Muscle layer of duodenum (tissue), 2 donors: Measurements from ENCODE around the gene SPRY4.

Experiments
- H3K27ac ChIP-seq: one replicate; pipeline ENCODE4 v1.7.0; 2013; ENCODE audit warnings: mild to moderate bottlenecking, low read length
- H3K27me3 ChIP-seq: one replicate; pipeline ENCODE4 v1.7.0; 2013; ENCODE audit warnings: low read depth, mild to moderate bottlenecking, control low read depth, low read length
- H3K36me3 ChIP-seq, 2 donors: one replicate each; pipeline ENCODE4 v1.7.0; 2013; ENCODE audit warnings: low read length in 2 of 2, control low read depth in 1 of 2, mild to moderate bottlenecking in 1 of 2; ENCODE audit not compliant: insufficient read depth in 2 of 2, control insufficient read depth in 1 of 2
- H3K4me1 ChIP-seq, 2 donors: one replicate each; pipeline ENCODE4 v1.7.0; 2013; ENCODE audit warnings: low read length in 2 of 2, mild to moderate bottlenecking in 2 of 2, control low read depth in 1 of 2, moderate library complexity in 1 of 2; ENCODE audit not compliant: insufficient read depth in 2 of 2, control insufficient read depth in 1 of 2
- H3K4me3 ChIP-seq, 2 donors: one replicate each; pipeline ENCODE4 v1.7.0; 2013; ENCODE audit warnings: low read length in 2 of 2, low read depth in 1 of 2, mild to moderate bottlenecking in 1 of 2
- H3K9me3 ChIP-seq, 2 donors: one replicate each; pipeline ENCODE4 v1.7.0; 2013; ENCODE audit warnings: low read length in 2 of 2, control low read depth in 1 of 2, mild to moderate bottlenecking in 1 of 2; ENCODE audit not compliant: control insufficient read depth in 1 of 2
- donor health status: healthy.

The SPRY4 gene

GRCh38 chr5:142290577-142291299 is 34.1 kb downstream of the SPRY4 start:
- Histone ChIP-seq H3K36me3 (no peaks in the 10 kb centered on the region), H3K9me3 (no peaks in the 10 kb centered on the region), H3K4me1 (peaks cover 4% of the 10 kb centered on the region in 2 donors), H3K27ac (no peak overlapping the region), H3K4me3 (no peak overlapping the region), H3K27me3 (no peaks in the 10 kb centered on the region)

- Histone ChIP-seq H3K27me3 (no peaks in the 10 kb centered on the region), H3K4me3 (no peak overlapping the region), H3K27ac (no peak overlapping the region), H3K4me1 (peaks cover 4% of the 10 kb centered on the region in 2 donors), H3K36me3 (no peaks in the 10 kb centered on the region), H3K9me3 (no peaks in the 10 kb centered on the region)
These were observed 34.9 kb downstream of the SPRY4 start for GRCh38 chr5:142289708-142290576.

DNA sequence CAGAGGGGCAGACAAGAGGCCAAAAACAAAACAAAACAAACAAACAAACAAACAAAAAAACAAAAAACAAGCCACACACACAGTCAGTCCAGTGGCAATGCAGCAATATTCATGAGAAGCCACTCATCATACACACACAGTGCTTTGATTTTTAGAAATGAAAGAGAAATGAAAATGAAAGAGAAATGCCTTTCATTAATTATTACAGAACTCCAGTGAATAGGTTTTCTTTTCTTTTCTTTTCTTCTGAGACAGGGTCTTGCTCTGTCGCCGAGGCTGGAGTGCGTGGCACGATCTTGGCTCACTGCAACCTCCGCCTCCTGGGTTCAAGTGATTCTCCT is 36.9 kb downstream of the SPRY4 start:
- Histone ChIP-seq H3K27ac (no peak overlapping the region), H3K27me3 (no peaks in the 10 kb centered on the region), H3K36me3 (no peaks in the 10 kb centered on the region), H3K4me1 (peaks cover 4% of the 10 kb centered on the region in 2 donors), H3K9me3 (no peaks in the 10 kb centered on the region), H3K4me3 (peak overlapping the region in 1 of 2 donors; percentile 28)

DNA sequence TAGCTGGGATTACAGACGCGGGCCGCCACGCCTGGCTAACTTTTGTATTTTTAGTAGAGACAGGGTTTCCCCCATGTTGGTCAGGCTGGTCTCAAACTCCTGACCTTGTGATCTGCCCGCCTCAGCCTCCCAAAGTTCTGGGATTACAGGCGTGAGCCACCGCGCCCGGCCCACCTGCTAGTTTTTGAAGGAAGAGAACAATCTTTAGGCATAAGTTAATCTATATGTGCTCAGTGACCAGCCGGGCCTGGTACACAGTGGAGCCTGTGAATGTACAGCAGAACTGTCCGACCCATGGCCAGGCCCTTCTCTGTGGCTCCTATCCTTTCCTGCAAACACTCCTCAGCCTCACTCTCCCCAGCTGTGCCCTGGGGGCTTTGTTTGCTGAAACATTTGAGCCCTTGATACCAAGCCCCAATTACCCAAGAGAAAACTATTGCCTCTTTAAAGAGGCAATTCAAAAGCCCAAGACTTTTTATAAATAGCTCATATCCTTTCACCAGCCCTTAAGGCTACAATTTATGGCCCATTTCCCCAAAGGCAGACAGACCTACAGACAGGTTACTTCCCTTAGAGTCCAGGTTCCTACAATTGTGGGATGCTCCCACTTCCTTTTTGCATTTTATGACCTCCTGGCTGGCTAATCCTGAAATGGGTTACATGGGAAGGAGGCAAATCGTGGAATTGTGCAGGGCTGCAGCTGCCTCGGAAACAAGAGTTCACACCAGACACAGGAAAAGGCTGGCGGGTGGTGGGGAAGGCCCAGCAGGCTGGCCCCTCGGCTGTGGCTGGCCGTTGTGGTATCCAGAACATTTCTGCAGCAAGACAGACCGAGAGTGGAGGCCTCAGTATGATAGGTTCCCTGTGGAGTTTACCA is 37.5 kb downstream of the SPRY4 start:
- H3K27me3 ChIP-seq = no peaks in the 10 kb centered on the region
- H3K36me3 ChIP-seq = no peaks in the 10 kb centered on the region
- no peaks in the 10 kb centered on the region for H3K9me3 ChIP-seq
- peak overlapping the region in 1 of 2 donors; percentile 28 for H3K4me3 ChIP-seq
- H3K27ac ChIP-seq = no peak overlapping the region
- peaks cover 4% of the 10 kb centered on the region in 2 donors for H3K4me1 ChIP-seq

- Histone ChIP-seq H3K4me3 (no peak overlapping the region), H3K27ac (no peak overlapping the region), H3K36me3 (no peaks in the 10 kb centered on the region), H3K4me1 (peaks cover 4% of the 10 kb centered on the region in 2 donors), H3K27me3 (no peaks in the 10 kb centered on the region), H3K9me3 (no peaks in the 10 kb centered on the region)
These were observed 38.7 kb downstream of the SPRY4 start for GRCh38 chr5:142286111-142286510.

- Histone ChIP-seq H3K36me3 (no peaks in the 10 kb centered on the region), H3K4me1 (peaks cover 4% of the 10 kb centered on the region in 2 donors), H3K27ac (no peak overlapping the region), H3K9me3 (no peaks in the 10 kb centered on the region), H3K27me3 (no peaks in the 10 kb centered on the region), H3K4me3 (no peak overlapping the region)
These were observed 41.5 kb downstream of the SPRY4 start for GRCh38 chr5:142283304-142283703.

- no peak overlapping the region for H3K27ac ChIP-seq
- no peaks in the 10 kb centered on the region for H3K27me3 ChIP-seq
- H3K36me3 ChIP-seq = no peaks in the 10 kb centered on the region
- H3K4me3 ChIP-seq = no peak overlapping the region
- no peaks in the 10 kb centered on the region for H3K4me1 ChIP-seq
- no peaks in the 10 kb centered on the region for H3K9me3 ChIP-seq
These were observed 42.9 kb downstream of the SPRY4 start for GRCh38 chr5:142281966-142282365.

GRCh38 chr5:142281008-142281367 is 43.8 kb downstream of the SPRY4 start:
- Histone ChIP-seq H3K4me1 (no peaks in the 10 kb centered on the region), H3K36me3 (no peaks in the 10 kb centered on the region), H3K27me3 (no peaks in the 10 kb centered on the region), H3K27ac (no peak overlapping the region), H3K4me3 (no peak overlapping the region), H3K9me3 (no peaks in the 10 kb centered on the region)

- no peaks in the 10 kb centered on the region for H3K9me3 ChIP-seq
- H3K27me3 ChIP-seq = no peaks in the 10 kb centered on the region
- H3K27ac ChIP-seq = peak overlapping the region; percentile 16
- no peaks in the 10 kb centered on the region for H3K4me1 ChIP-seq
- no peak overlapping the region for H3K4me3 ChIP-seq
- H3K36me3 ChIP-seq = no peaks in the 10 kb centered on the region
These were observed 44.5 kb downstream of the SPRY4 start for GRCh38 chr5:142280066-142281007.

- Histone ChIP-seq H3K36me3 (no peaks in the 10 kb centered on the region), H3K4me1 (no peaks in the 10 kb centered on the region), H3K27ac (no peak overlapping the region), H3K27me3 (no peaks in the 10 kb centered on the region), H3K9me3 (no peaks in the 10 kb centered on the region), H3K4me3 (no peak overlapping the region)
These were observed 46.2 kb downstream of the SPRY4 start for GRCh38 chr5:142278627-142279026.
